Smooth muscle cell (in vitro differentiated cells): Measurements from ENCODE around the gene STIL. TPM values are rescaled to one million over a fixed set of nuclear protein-coding genes. Genes with fewer than 3 reads are reported as not detected.

Source experiments
- DNase-seq: peaks from one replicate; lab custom pipeline; 2025; ENCODE audit not compliant: unreplicated experiment; lab: John Stamatoyannopoulos, UW
- H2AFZ ChIP-seq: fragments of 200-600 bp; sonication (generic); 2 replicates; pipeline ENCODE4 v1.6.0; 2016; ENCODE audit warnings: antibody characterized with exemption, low read depth, mild to moderate bottlenecking
- H3F3A ChIP-seq: fragments of 200-600 bp; sonication (generic); 2 replicates; pipeline ENCODE4 v1.6.0; 2017; ENCODE audit warnings: antibody characterized with exemption, low read depth
- H3K27ac ChIP-seq: fragments of 200-600 bp; sonication (generic); 2 replicates; pipeline ENCODE4 v1.5.1; 2016; ENCODE audit warnings: low read depth, mild to moderate bottlenecking
- H3K27me3 ChIP-seq: fragments of 200-600 bp; sonication (generic); 2 replicates; pipeline ENCODE4 v1.6.1; 2016; ENCODE audit warnings: low read depth, mild to moderate bottlenecking
- H3K36me3 ChIP-seq: fragments of 200-600 bp; sonication (generic); 2 replicates; pipeline ENCODE4 v1.5.1; 2016; ENCODE audit warnings: low read depth
- H3K4me1 ChIP-seq: fragments of 200-600 bp; sonication (generic); 2 replicates; pipeline ENCODE4 v1.5.1; 2016; ENCODE audit warnings: low read depth
- H3K4me2 ChIP-seq: fragments of 200-600 bp; sonication (generic); 2 replicates; pipeline ENCODE4 v1.6.0; 2016; ENCODE audit warnings: mild to moderate bottlenecking
- H3K4me3 ChIP-seq: fragments of 200-600 bp; sonication (generic); 2 replicates; pipeline ENCODE4 v1.5.1; 2016; ENCODE audit warnings: mild to moderate bottlenecking
- H3K79me2 ChIP-seq: fragments of 200-600 bp; sonication (generic); 2 replicates; pipeline ENCODE4 v1.6.0; 2016; ENCODE audit warnings: low read depth, mild to moderate bottlenecking
- H3K9ac ChIP-seq: fragments of 200-600 bp; sonication (generic); 2 replicates; pipeline ENCODE4 v1.6.0; 2016; ENCODE audit warnings: low read depth
- H3K9me3 ChIP-seq: fragments of 200-600 bp; sonication (generic); replicated peaks from 2 replicates; pipeline ENCODE4 v1.5.1; 2016; ENCODE audit warnings: low read depth
- H4K20me1 ChIP-seq: fragments of 200-600 bp; sonication (generic); 2 replicates; pipeline ENCODE4 v1.6.0; 2016; ENCODE audit warnings: low read depth
- CTCF ChIP-seq: fragments of 200-600 bp; sonication (generic); IDR thresholded peaks from 2 replicates; pipeline ENCODE4 v1.5.1; 2017; ENCODE audit warnings: borderline replicate concordance, mild to moderate bottlenecking, antibody characterized with exemption; ENCODE audit not compliant: insufficient read depth, poor library complexity, severe bottlenecking
- WGBS: methylation state at CpG from one replicate; pipeline ENCODE4 v1.1.7; 2016; ENCODE audit warnings: low lambda C conversion rate; 5-methylcytosine and 5-hydroxymethylcytosine counted together
- polyA plus RNA-seq: library from polyadenylated mRNA; unstranded; fragments of >200 nt; fragmentation: Nextera tagmentation; extraction: Ambion mirVana; gene quantifications from 2 replicates; pipeline ENCODE4 v1.2.1, GENCODE V29; 2016
- total RNA-seq: library from RNA; depleted of rRNA; stranded (reverse); fragments of >200 nt; gene quantifications from 2 replicates; pipeline ENCODE4 v1.2.3, GENCODE V29; 2014

The STIL gene
- total and polyA plus RNA-seq, 2 experiments from 2014 or later: 4.6 to 6.1 TPM

- WGBS: 69% methylated on average over 11 of the region's 11 CpGs
- no peaks in the 10 kb centered on the region for H4K20me1 ChIP-seq
- no peak overlapping the region for H3K4me3 ChIP-seq
- H2AFZ ChIP-seq: no peak overlapping the region
- H3K9me3 ChIP-seq: no peaks in the 10 kb centered on the region
- H3K36me3 ChIP-seq: no peaks in the 10 kb centered on the region
- H3K79me2 ChIP-seq: no peaks in the 10 kb centered on the region
- no peaks in the 10 kb centered on the region for H3K4me1 ChIP-seq
- no peaks in the 10 kb centered on the region for H3F3A ChIP-seq
- peaks cover 25% of the 10 kb centered on the region for H3K27me3 ChIP-seq
- no peak overlapping the region for H3K27ac ChIP-seq
- DNase-seq: no peak
- TF ChIP-seq CTCF: no peak
- no peak overlapping the region for H3K9ac ChIP-seq
- no peak overlapping the region for H3K4me2 ChIP-seq
Measured at GRCh38 chr1:47213230-47213963, 100.5 kb downstream of the STIL start.

GRCh38 chr1:47212636-47213229 lies 101.2 kb downstream of the STIL start:
- Histone ChIP-seq H3K79me2 (no peaks in the 10 kb centered on the region), H3K4me1 (no peaks in the 10 kb centered on the region), H3K4me2 (no peak overlapping the region), H3K27ac (no peak overlapping the region), H3K27me3 (peaks cover 25% of the 10 kb centered on the region), H3K4me3 (no peak overlapping the region), H4K20me1 (no peaks in the 10 kb centered on the region), H3F3A (no peaks in the 10 kb centered on the region), H3K9ac (no peak overlapping the region), H3K9me3 (no peaks in the 10 kb centered on the region), H2AFZ (no peak overlapping the region), H3K36me3 (no peaks in the 10 kb centered on the region)
- no peak for DNase-seq
- WGBS: 90% methylated on average over 4 of the region's 4 CpGs
- TF ChIP-seq CTCF: no peak

GRCh38 chr1:47211796-47212269 lies 102.1 kb downstream of the STIL start:
- Histone ChIP-seq H3K9me3 (no peaks in the 10 kb centered on the region), H3K9ac (no peak overlapping the region), H3F3A (no peaks in the 10 kb centered on the region), H3K79me2 (no peaks in the 10 kb centered on the region), H3K27me3 (peaks cover 31% of the 10 kb centered on the region), H3K4me1 (no peaks in the 10 kb centered on the region), H3K36me3 (no peaks in the 10 kb centered on the region), H4K20me1 (no peaks in the 10 kb centered on the region), H3K4me2 (no peak overlapping the region), H3K4me3 (no peak overlapping the region), H3K27ac (no peak overlapping the region), H2AFZ (no peak overlapping the region)
- WGBS: 71% methylated on average over 9 of the region's 9 CpGs
- TF ChIP-seq CTCF: no peak
- DNase-seq: no peak
